Measurements from ENCODE around the gene SLC1A4.

DNA sequence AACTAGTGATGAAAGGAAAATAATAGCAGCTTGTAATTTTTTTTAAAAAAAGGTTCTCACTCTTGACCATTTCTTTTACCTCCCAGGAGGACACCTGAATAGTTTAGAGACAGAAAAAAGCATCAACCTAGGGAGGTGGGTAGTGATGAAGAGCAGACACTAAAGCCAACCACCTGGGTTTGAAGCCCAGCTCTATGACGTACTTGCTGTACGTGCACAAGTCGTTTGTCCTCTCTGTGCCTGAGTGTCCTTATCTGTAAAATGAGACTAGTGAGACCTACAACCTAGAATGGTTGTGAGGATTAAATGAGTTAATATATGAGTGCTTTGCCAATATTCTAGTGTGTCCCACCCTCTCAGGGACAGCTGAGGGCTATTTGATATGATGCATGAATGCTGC lies 5.8 kb downstream of the SLC1A4 start:
- no peak for TF ChIP-seq POLR2AphosphoS5 (IDR thresholded peaks at IDR 0.05; ENCODE audit: low read depth, low read length)
- TF ChIP-seq SIN3A (IDR thresholded peaks at IDR 0.05; ENCODE audit: borderline replicate concordance, insufficient read depth, low read length), result no peak
- no peak for TF ChIP-seq REST (IDR thresholded peaks at IDR 0.05; ENCODE audit: insufficient read depth in 1 of 2, low read depth in 2 of 2, low read length in 2 of 2)
